Kidney (tissue), 22 donors: Measurements from ENCODE around the gene ZNF446. TPM values are rescaled to one million over a fixed set of nuclear protein-coding genes. Genes with fewer than 3 reads are reported as not detected.

ENCODE experiments used
- DNase-seq, 5 donors: peaks; one replicate each; pipeline ENCODE4 v3.0.0-alpha.2; 2013 to 2020
- FAIRE-seq: peaks from 2 replicates; lab custom pipeline; 2012; peaks lifted over from hg19 to GRCh38; lab: Jason Lieb, UNC
- H3K27ac ChIP-seq, 2 donors: one replicate each; pipeline ENCODE4 v1.7.0; 2013; ENCODE audit warnings: low read depth in 2 of 2, low read length in 2 of 2, inconsistent platforms in 1 of 2
- H3K27me3 ChIP-seq: one replicate; pipeline ENCODE4 v1.7.1; 2013; ENCODE audit warnings: low read length, inconsistent platforms; ENCODE audit not compliant: control insufficient read depth, insufficient read depth
- H3K36me3 ChIP-seq, 3 donors: one replicate each; pipeline versions ENCODE4 v1.7.0 to v1.7.1; 2013; ENCODE audit warnings: low read length in 3 of 3, control low read depth in 1 of 3, inconsistent platforms in 1 of 3; ENCODE audit not compliant: insufficient read depth in 3 of 3, control insufficient read depth in 2 of 3
- H3K4me1 ChIP-seq, 3 donors: one replicate each; pipeline versions ENCODE4 v1.7.0 to v1.7.1; 2013; ENCODE audit warnings: low read length in 3 of 3, inconsistent platforms in 1 of 3, low read depth in 1 of 3; ENCODE audit not compliant: control insufficient read depth in 2 of 3, insufficient read depth in 2 of 3
- H3K4me3 ChIP-seq, 3 donors: one replicate each; pipeline versions ENCODE4 v1.7.0 to v1.8.1; 2013; ENCODE audit warnings: low read length in 3 of 3, control low read depth in 1 of 3, inconsistent platforms in 1 of 3
- H3K9ac ChIP-seq, 3 donors: one replicate each; pipeline versions ENCODE4 v1.7.0 to v1.7.1; 2013; ENCODE audit warnings: low read length in 3 of 3, control low read depth in 1 of 3, inconsistent platforms in 1 of 3
- H3K9me3 ChIP-seq, 3 donors: one replicate each; pipeline versions ENCODE4 v1.7.0 to v1.7.1; 2013; ENCODE audit warnings: low read length in 3 of 3, control low read depth in 1 of 3, inconsistent platforms in 1 of 3; ENCODE audit not compliant: control insufficient read depth in 2 of 3, insufficient read depth in 1 of 3
- intact Hi-C: fragments of 100-400 bp; cut with DNase I; formaldehyde crosslinking; loops from one replicate; pipeline ENCODE4 v1.11.1; 2022
- long read RNA-seq, 10 donors: library from polyadenylated mRNA in 1 of 10; unstranded in 1 of 10; transcript quantifications; one replicate each; pipeline ENCODE4 v2.0.0 and lab custom pipeline, GENCODE V29; 2021 to 2026
- polyA plus RNA-seq: library from polyadenylated mRNA; stranded (reverse); fragments of 350-450 nt; fragmentation: Illumina TruSeq; extraction: RNeasy Lipid Tissue Mini Kit (QIAGEN cat#74804); gene quantifications from one replicate; pipeline ENCODE4 v1.2.3, GENCODE V29; 2014; ENCODE audit warnings: low read depth, low replicate concordance; ENCODE audit not compliant: insufficient read depth
- total RNA-seq: library from RNA; stranded (reverse); fragmentation: NEBNext Ultra II Directional; extraction: Animal tissue kit (Norgen Biotek cat#: 25700); gene quantifications from one replicate; pipeline ENCODE4 v1.2.1, GENCODE V29; 2021
- TF ChIP-seq, protein P1 (sequence below): IDR thresholded peaks from 3 replicates; pipeline ENCODE4 v1.5.1; 2012; ENCODE audit warnings: mild to moderate bottlenecking, moderate library complexity, borderline replicate concordance; ENCODE audit not compliant: insufficient read depth; ENCODE audit errors: extremely low read depth
- donor health status: control.
- donor health status: control.
- donor health status: control.
- donor health status: control.
- donor health status: control.
- donor health status: DM: yes; HTN: yes; CAD: no.
- donor health status: Normal renal cell carcinoma (clear cell type).

Gene ZNF446
- total RNA-seq, result 13.3 TPM
- 12.6 TPM for polyA plus RNA-seq
- long read RNA-seq, donor 1, result 0 reads
- long read RNA-seq, donor 2, partial matches to known transcripts, result 5 of 5 reads
- long read RNA-seq, donor 2, other reads (novel, unspliced or antisense), result 0 of 5 reads
- long read RNA-seq, donor 3, result 0 reads
- long read RNA-seq, donor 4, result 0 reads
- long read RNA-seq, donor 5, result 0 reads
- long read RNA-seq, donor 6, result 0 reads
- long read RNA-seq, donor 7, partial matches to known transcripts, result 13 of 32 reads
- long read RNA-seq, donor 7, other reads (novel, unspliced or antisense), result 15 of 32 reads
- long read RNA-seq, donor 8, partial matches to known transcripts, result 0 of 1 reads
- long read RNA-seq, donor 8, other reads (novel, unspliced or antisense), result 0 of 1 reads
- long read RNA-seq, donor 9, result 0 reads
- long read RNA-seq, donor 10, partial matches to known transcripts, result 0 of 2 reads
- long read RNA-seq, donor 10, other reads (novel, unspliced or antisense), result 0 of 2 reads

- FAIRE-seq, result peak; percentile 67
- no peaks in the 10 kb centered on the region for H3K27me3 ChIP-seq
- TF ChIP-seq, protein P1, sequence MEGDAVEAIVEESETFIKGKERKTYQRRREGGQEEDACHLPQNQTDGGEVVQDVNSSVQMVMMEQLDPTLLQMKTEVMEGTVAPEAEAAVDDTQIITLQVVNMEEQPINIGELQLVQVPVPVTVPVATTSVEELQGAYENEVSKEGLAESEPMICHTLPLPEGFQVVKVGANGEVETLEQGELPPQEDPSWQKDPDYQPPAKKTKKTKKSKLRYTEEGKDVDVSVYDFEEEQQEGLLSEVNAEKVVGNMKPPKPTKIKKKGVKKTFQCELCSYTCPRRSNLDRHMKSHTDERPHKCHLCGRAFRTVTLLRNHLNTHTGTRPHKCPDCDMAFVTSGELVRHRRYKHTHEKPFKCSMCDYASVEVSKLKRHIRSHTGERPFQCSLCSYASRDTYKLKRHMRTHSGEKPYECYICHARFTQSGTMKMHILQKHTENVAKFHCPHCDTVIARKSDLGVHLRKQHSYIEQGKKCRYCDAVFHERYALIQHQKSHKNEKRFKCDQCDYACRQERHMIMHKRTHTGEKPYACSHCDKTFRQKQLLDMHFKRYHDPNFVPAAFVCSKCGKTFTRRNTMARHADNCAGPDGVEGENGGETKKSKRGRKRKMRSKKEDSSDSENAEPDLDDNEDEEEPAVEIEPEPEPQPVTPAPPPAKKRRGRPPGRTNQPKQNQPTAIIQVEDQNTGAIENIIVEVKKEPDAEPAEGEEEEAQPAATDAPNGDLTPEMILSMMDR, result no peak
- peak within 1 kb of the TSS; percentile 79 to 94 for H3K27ac ChIP-seq
- DNase-seq, result peak; percentile 97 to 99 (median 98)
- H3K9me3 ChIP-seq, result no peaks in the 10 kb centered on the region
- H3K4me3 ChIP-seq, result peak within 1 kb of the TSS; percentile 76 to 89 (median 85)
- peaks cover 0 to 5% (median 3%) of the 10 kb centered on the region in 3 donors for H3K36me3 ChIP-seq
- peak within 1 kb of the TSS; percentile 18 to 81 (median 77) for H3K9ac ChIP-seq
- intact Hi-C loops, result no loop called here
- peaks cover 0 to 12% (median 11%) of the 10 kb centered on the region in 3 donors for H3K4me1 ChIP-seq
Measured at GRCh38 chr19:58475714-58476497, at the start of gene ZNF446. Gene ZNF446, plus strand, starts transcription at chr19:58476352. Its CDS starts 867 bp downstream, at chr19:58477219.

DNA sequence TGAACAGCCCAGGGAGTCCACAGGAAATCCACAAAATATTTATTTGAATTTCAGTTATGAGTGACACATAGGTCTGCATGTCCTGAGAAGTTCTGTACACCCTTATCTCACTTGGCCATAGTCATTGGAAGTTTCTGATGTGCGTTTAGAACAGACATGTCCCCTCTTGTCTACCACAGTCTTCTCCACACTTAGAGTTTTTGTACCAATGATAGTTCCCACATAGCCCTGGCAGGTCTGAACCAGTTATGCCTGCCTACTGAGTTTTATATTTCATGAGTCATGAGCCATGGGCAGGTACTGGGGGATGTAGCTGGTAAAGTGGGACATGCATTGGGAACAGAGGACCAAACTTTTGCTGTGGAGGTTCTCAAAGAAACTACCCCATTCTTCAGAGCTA, 47.5 kb upstream of the ZNF446 start:
- no peaks in the 10 kb centered on the region for H3K27me3 ChIP-seq
- H3K4me3 ChIP-seq, result no peak overlapping the region
- intact Hi-C loops, result no loop called here
- no peak overlapping the region for H3K27ac ChIP-seq
- TF ChIP-seq, protein P1, result no peak
- no peaks in the 10 kb centered on the region for H3K4me1 ChIP-seq
- no peak for DNase-seq
- peaks cover 15 to 58% (median 28%) of the 10 kb centered on the region in 3 donors for H3K9me3 ChIP-seq
- peaks cover 7 to 18% (median 17%) of the 10 kb centered on the region in 3 donors for H3K36me3 ChIP-seq
- no peak for FAIRE-seq
- H3K9ac ChIP-seq, result no peak overlapping the region

DNA sequence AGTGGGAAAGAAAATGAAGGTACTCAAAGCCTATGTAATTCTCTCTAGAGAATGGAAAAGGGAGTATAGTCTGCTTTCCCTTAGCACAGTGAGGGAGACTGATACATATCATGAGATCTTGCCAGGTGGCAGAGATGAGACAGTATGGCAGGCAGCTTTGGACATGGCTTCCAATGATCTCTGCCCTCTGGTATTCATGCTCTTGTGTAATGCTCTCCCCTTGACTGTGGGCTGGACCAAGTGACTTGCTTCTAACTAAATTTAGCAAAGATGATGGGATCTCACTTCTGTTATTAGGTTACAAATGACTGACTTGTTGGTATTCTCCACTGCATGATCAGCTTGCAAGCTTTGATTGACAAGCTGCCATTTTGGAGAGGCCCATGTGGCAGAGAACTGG, 46.4 kb upstream of the ZNF446 start:
- no peak overlapping the region for H3K27ac ChIP-seq
- H3K9me3 ChIP-seq, result peaks cover 20 to 69% (median 39%) of the 10 kb centered on the region in 3 donors
- H3K27me3 ChIP-seq, result no peaks in the 10 kb centered on the region
- TF ChIP-seq, protein P1, result no peak
- intact Hi-C loops, result no loop called here
- H3K4me3 ChIP-seq, result no peak overlapping the region
- FAIRE-seq, result no peak
- no peaks in the 10 kb centered on the region for H3K4me1 ChIP-seq
- no peak for DNase-seq
- peaks cover 18 to 30% (median 29%) of the 10 kb centered on the region in 3 donors for H3K36me3 ChIP-seq
- no peak overlapping the region for H3K9ac ChIP-seq
